Osteoblast (primary cell): Measurements from ENCODE around the gene GDE1. TPM values are rescaled to one million over a fixed set of nuclear protein-coding genes. Genes with fewer than 3 reads are reported as not detected.

Source experiments
- DNase-seq: peaks from one replicate; pipeline ENCODE4 v3.0.0; 2011; ENCODE audit warnings: low spot score, mixed read lengths; ENCODE audit not compliant: insufficient read length; ENCODE audit errors: missing footprints
- H2AFZ ChIP-seq: 2 replicates; pipeline ENCODE4 v1.6.0; 2011; ENCODE audit warnings: mild to moderate bottlenecking, low read length
- H3K27ac ChIP-seq: 2 replicates; pipeline ENCODE4 v1.5.1; 2011; ENCODE audit warnings: mild to moderate bottlenecking, low read depth, low read length, moderate library complexity
- H3K27me3 ChIP-seq: 2 replicates; pipeline ENCODE4 v1.6.0; 2012; ENCODE audit warnings: mild to moderate bottlenecking, control low read depth, inconsistent platforms, low read length, moderate library complexity; ENCODE audit not compliant: insufficient read depth
- H3K36me3 ChIP-seq: 2 replicates; pipeline ENCODE4 v1.5.1; 2011; ENCODE audit warnings: mild to moderate bottlenecking, low read length, control low read depth, moderate library complexity; ENCODE audit not compliant: insufficient read depth
- H3K4me1 ChIP-seq: 2 replicates; pipeline ENCODE4 v1.5.1; 2011; ENCODE audit warnings: mild to moderate bottlenecking, low read length, control low read depth, moderate library complexity; ENCODE audit not compliant: insufficient read depth
- H3K4me2 ChIP-seq: 2 replicates; pipeline ENCODE4 v1.6.0; 2011; ENCODE audit warnings: mild to moderate bottlenecking, low read length; ENCODE audit not compliant: insufficient read depth
- H3K4me3 ChIP-seq: fragments of 200-600 bp; sonication (generic); 3 replicates; pipeline ENCODE4 v1.5.1; 2012; ENCODE audit warnings: mild to moderate bottlenecking, low read length, inconsistent platforms; ENCODE audit not compliant: insufficient read depth
- H3K79me2 ChIP-seq: 2 replicates; pipeline ENCODE4 v1.6.0; 2012; ENCODE audit warnings: mild to moderate bottlenecking, low read length, control low read depth, inconsistent platforms; ENCODE audit not compliant: insufficient read depth
- H3K9me3 ChIP-seq: 2 replicates; pipeline ENCODE4 v1.5.1; 2011; ENCODE audit warnings: low read depth, low read length, control low read depth
- H4K20me1 ChIP-seq: 2 replicates; pipeline ENCODE4 v1.6.0; 2012; ENCODE audit warnings: mild to moderate bottlenecking, low read length, control low read depth; ENCODE audit not compliant: insufficient read depth
- CTCF ChIP-seq: IDR thresholded peaks from 2 replicates; pipeline ENCODE4 v1.5.1; 2011; ENCODE audit warnings: mild to moderate bottlenecking, low read depth, low read length, moderate library complexity; ENCODE audit errors: extremely low read depth
- total RNA-seq: library from RNA; depleted of rRNA; stranded (reverse); fragments of >200 nt; gene quantifications from 2 replicates; pipeline ENCODE4 v1.2.3, GENCODE V29; 2012

The GDE1 gene
- total RNA-seq, 1 donor = 77.1 TPM

- no peak for TF ChIP-seq CTCF
- no peak overlapping the region for H3K4me3 ChIP-seq
- H3K4me2 ChIP-seq = no peak overlapping the region
- H2AFZ ChIP-seq = no peak overlapping the region
- H4K20me1 ChIP-seq = no peaks in the 10 kb centered on the region
- no peaks in the 10 kb centered on the region for H3K36me3 ChIP-seq
- no peaks in the 10 kb centered on the region for H3K79me2 ChIP-seq
- no peak overlapping the region for H3K27ac ChIP-seq
- no peak for DNase-seq
- no peaks in the 10 kb centered on the region for H3K9me3 ChIP-seq
- H3K27me3 ChIP-seq = no peaks in the 10 kb centered on the region
- no peaks in the 10 kb centered on the region for H3K4me1 ChIP-seq
Measured at GRCh38 chr16:19463468-19464315, 58.2 kb downstream of the GDE1 start.

- no peaks in the 10 kb centered on the region for H4K20me1 ChIP-seq
- no peaks in the 10 kb centered on the region for H3K27me3 ChIP-seq
- H3K9me3 ChIP-seq = no peaks in the 10 kb centered on the region
- no peak for TF ChIP-seq CTCF
- DNase-seq = no peak
- H3K36me3 ChIP-seq = no peaks in the 10 kb centered on the region
- H3K4me2 ChIP-seq = no peak overlapping the region
- H3K79me2 ChIP-seq = no peaks in the 10 kb centered on the region
- H3K4me3 ChIP-seq = no peak overlapping the region
- H3K4me1 ChIP-seq = no peaks in the 10 kb centered on the region
- no peak overlapping the region for H2AFZ ChIP-seq
- no peak overlapping the region for H3K27ac ChIP-seq
Measured at GRCh38 chr16:19460397-19460796, 61.5 kb downstream of the GDE1 start.

- Histone ChIP-seq H3K27ac (no peak overlapping the region), H3K4me3 (no peak overlapping the region), H4K20me1 (no peaks in the 10 kb centered on the region), H2AFZ (no peak overlapping the region), H3K9me3 (no peaks in the 10 kb centered on the region), H3K4me1 (no peaks in the 10 kb centered on the region), H3K36me3 (no peaks in the 10 kb centered on the region), H3K4me2 (no peak overlapping the region), H3K27me3 (no peaks in the 10 kb centered on the region), H3K79me2 (no peaks in the 10 kb centered on the region)
- no peak for DNase-seq
- TF ChIP-seq CTCF = no peak
Measured at GRCh38 chr16:19458722-19459379, 63.0 kb downstream of the GDE1 start.

Other genes with a start within 250 kb of the GDE1 start
- gene CLEC19A, start 236.4 kb downstream of the GDE1 start, total RNA-seq = not detected in 2 replicates
- gene TMC5, start 104.2 kb downstream of the GDE1 start, total RNA-seq = under 0.01 TPM in 1 of 2 replicates, not detected in the other
- gene CCP110, start 1.8 kb upstream of the GDE1 start, total RNA-seq = 8.3 and 11.8 TPM in 2 replicates
- gene VPS35L, start 33.6 kb upstream of the GDE1 start, total RNA-seq = 64.8 and 65.7 TPM in 2 replicates
- gene KNOP1, start 196.1 kb upstream of the GDE1 start, total RNA-seq = 10.1 and 15.3 TPM in 2 replicates
- 8.7 and 9.4 TPM in 2 replicates for gene IQCK, start 196.2 kb upstream of the GDE1 start, total RNA-seq